HG03354 (cell line): ENCODE results near the gene RBM15.

Source experiments
- ATAC-seq: cut with Tn5 transposase; IDR thresholded peaks from one replicate; pipeline ENCODE4 v1.9.1; 2021; ENCODE audit warnings: mild to moderate bottlenecking; ENCODE audit not compliant: unreplicated experiment, poor library complexity, severe bottlenecking

RBM15 gene

DNA sequence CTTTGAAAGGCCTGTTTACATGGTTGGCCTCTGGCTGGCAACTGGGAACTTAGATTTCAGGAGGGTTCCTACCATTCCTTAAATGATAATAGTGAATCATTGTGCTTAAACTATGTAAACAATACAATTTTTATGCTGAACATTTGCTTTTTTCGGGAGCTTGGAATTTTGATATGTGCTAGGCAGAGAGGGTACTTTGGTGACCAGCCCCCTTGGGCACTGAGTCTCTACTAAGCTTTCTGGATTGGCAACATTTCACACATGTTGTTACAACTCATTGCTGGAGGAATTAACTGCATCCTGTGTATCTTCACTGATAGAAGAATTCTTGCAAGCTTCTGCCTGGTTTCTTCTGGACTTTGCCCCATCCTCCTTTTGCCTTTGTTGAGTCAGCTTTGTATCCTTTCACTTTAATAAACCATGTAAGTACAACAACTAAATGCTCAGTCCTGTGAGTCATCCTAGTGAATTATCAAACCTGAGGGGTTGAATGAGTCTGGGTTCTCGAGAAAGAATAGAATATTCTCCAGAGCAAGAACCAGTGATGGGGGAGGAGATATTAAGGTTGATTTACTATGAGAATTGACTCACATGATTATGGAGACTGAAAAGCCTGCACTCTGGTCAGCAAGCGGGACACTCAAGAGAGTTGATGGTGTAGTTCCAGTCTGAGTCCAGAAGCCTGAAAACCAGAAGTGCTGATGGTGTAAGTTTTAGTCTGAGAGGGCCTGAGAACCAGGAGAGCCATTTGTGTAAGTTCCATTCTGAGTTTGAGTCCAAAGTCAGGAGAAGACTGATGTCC is 54.7 kb downstream of the RBM15 start:
- ATAC-seq: no peak

DNA sequence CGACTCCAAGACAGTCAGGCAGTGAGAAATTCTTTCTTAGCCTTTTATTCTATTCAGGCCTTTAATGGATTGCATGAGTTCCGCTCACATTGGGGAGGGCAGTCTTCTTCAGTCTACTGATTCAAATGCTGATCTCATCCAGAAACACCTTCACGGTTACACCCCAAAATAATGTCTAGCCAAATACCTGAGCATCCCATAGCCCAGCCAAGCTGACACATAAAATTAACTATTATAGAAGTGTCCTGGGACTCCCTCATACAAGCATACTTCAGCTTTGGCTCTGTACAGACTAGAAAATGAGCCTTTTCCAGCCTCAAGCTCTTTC is 55.3 kb downstream of the RBM15 start:
- ATAC-seq: no peak
